HEK293 (cell line): ENCODE measurements around the gene LRRN4CL.

Source experiments
- CTCF ChIA-PET: fragments of 350-600 bp; formaldehyde crosslinking; extraction: SDS; loops from one replicate; lab custom pipeline; 2021; ENCODE audit warnings: antibody characterized with exemption; lab: Yijun Ruan, JAX
- POLR2A ChIA-PET: fragments of 300-600 bp; formaldehyde crosslinking; extraction: SDS; loops from one replicate; lab custom pipeline; 2020; ENCODE audit warnings: antibody characterized with exemption, inconsistent platforms; lab: Yijun Ruan, JAX
- H3K27ac ChIP-seq: fragments of 200-500 bp; sonication (Bioruptor generic); 2 replicates; pipeline ENCODE4 v1.5.1; 2014; ENCODE audit warnings: low read depth, low read length, control low read depth, inconsistent platforms; ENCODE audit errors: extremely low read depth
- H3K36me3 ChIP-seq, 2 experiments: fragments of 200-500 bp in 1 of 2; sonication (Bioruptor generic) in 1 of 2; 1 replicate in 1 of 2; 2 replicates in 1 of 2; pipeline ENCODE4 v1.5.1; 2014 to 2017; ENCODE audit warnings: inconsistent platforms in 2 of 2, low read length in 2 of 2; ENCODE audit not compliant: control insufficient read depth in 2 of 2, insufficient read depth in 1 of 2
- H3K4me1 ChIP-seq: fragments of 200-500 bp; sonication (Bioruptor generic); 2 replicates; pipeline ENCODE4 v1.5.1; 2014; ENCODE audit warnings: mild to moderate bottlenecking, low read length, inconsistent platforms; ENCODE audit not compliant: control insufficient read depth, insufficient read depth
- H3K4me3 ChIP-seq: 2 replicates; pipeline ENCODE4 v1.5.1; 2011; ENCODE audit warnings: low read depth, mild to moderate bottlenecking, control low read depth, low read length, moderate library complexity
- H3K9me3 ChIP-seq: fragments of 200-500 bp; sonication (Bioruptor generic); 2 replicates; pipeline ENCODE4 v1.5.1; 2014; ENCODE audit warnings: low read depth, low read length, inconsistent platforms; ENCODE audit not compliant: control insufficient read depth, insufficient read depth
- FEZF1 ChIP-seq: fragments of 450-650 bp; formaldehyde crosslinking; IDR thresholded peaks from 2 replicates; pipeline ENCODE4 v1.5.1; 2016; ENCODE audit warnings: missing biosample characterization, missing genetic modification characterization
- KLF8 ChIP-seq: fragments of 450-650 bp; formaldehyde crosslinking; IDR thresholded peaks from 2 replicates; pipeline ENCODE4 v1.5.1; 2016; ENCODE audit warnings: missing biosample characterization, missing genetic modification characterization
- KLF9 ChIP-seq: fragments of 450-650 bp; formaldehyde crosslinking; IDR thresholded peaks from 2 replicates; pipeline ENCODE4 v1.5.1; 2016; ENCODE audit warnings: missing biosample characterization, missing genetic modification characterization, low read depth
- PRDM1 ChIP-seq: fragments of 450-650 bp; formaldehyde crosslinking; IDR thresholded peaks from 2 replicates; pipeline ENCODE4; 2016; ENCODE audit warnings: missing biosample characterization, missing genetic modification characterization
- PRDM10 ChIP-seq: fragments of 450-650 bp; formaldehyde crosslinking; IDR thresholded peaks from 2 replicates; pipeline ENCODE4 v1.5.1; 2016; ENCODE audit warnings: missing biosample characterization, missing genetic modification characterization
- SP3 ChIP-seq: fragments of 450-650 bp; formaldehyde crosslinking; IDR thresholded peaks from 2 replicates; pipeline ENCODE4 v1.5.1; 2016; ENCODE audit warnings: missing biosample characterization, missing genetic modification characterization
- TRIM28 ChIP-seq: IDR thresholded peaks from 2 replicates; pipeline ENCODE4 v1.6.1; 2011; ENCODE audit warnings: low read length, control low read depth, borderline replicate concordance
- YY2 ChIP-seq: fragments of 450-650 bp; formaldehyde crosslinking; IDR thresholded peaks from 2 replicates; pipeline ENCODE4 v1.5.1; 2016; ENCODE audit warnings: missing biosample characterization, missing genetic modification characterization
- ZBTB21 ChIP-seq: fragments of 450-650 bp; formaldehyde crosslinking; IDR thresholded peaks from 2 replicates; pipeline ENCODE4 v1.5.1; 2017; ENCODE audit warnings: missing biosample characterization, missing genetic modification characterization
- ZBTB48 ChIP-seq: fragments of 450-650 bp; formaldehyde crosslinking; IDR thresholded peaks from 2 replicates; pipeline ENCODE4 v1.5.1; 2016; ENCODE audit warnings: missing biosample characterization, missing genetic modification characterization
- ZFHX2 ChIP-seq: fragments of 450-650 bp; formaldehyde crosslinking; conservative IDR thresholded peaks from 2 replicates; pipeline ENCODE4 v1.5.1; 2016; ENCODE audit warnings: missing biosample characterization, missing genetic modification characterization
- ZFP41 ChIP-seq: fragments of 450-650 bp; formaldehyde crosslinking; IDR thresholded peaks from 2 replicates; pipeline ENCODE4 v1.5.1; 2016; ENCODE audit warnings: missing biosample characterization, missing genetic modification characterization, borderline replicate concordance
- ZNF138 ChIP-seq: fragments of 450-650 bp; formaldehyde crosslinking; IDR thresholded peaks from 2 replicates; pipeline ENCODE4 v1.5.1; 2016; ENCODE audit warnings: missing biosample characterization, missing genetic modification characterization, borderline replicate concordance
- ZNF2 ChIP-seq: fragments of 450-650 bp; formaldehyde crosslinking; IDR thresholded peaks from 2 replicates; pipeline ENCODE4 v1.5.1; 2016; ENCODE audit warnings: missing biosample characterization, missing genetic modification characterization
- ZNF23 ChIP-seq: fragments of 450-650 bp; formaldehyde crosslinking; IDR thresholded peaks from 2 replicates; pipeline ENCODE4 v1.5.1; 2016; ENCODE audit warnings: missing biosample characterization, missing genetic modification characterization, borderline replicate concordance
- ZNF280D ChIP-seq: fragments of 450-650 bp; formaldehyde crosslinking; IDR thresholded peaks from 2 replicates; pipeline ENCODE4 v1.5.1; 2016; ENCODE audit warnings: missing biosample characterization, missing genetic modification characterization
- ZNF426 ChIP-seq: fragments of 450-650 bp; formaldehyde crosslinking; IDR thresholded peaks from 2 replicates; pipeline ENCODE4 v1.5.1; 2017; ENCODE audit warnings: missing biosample characterization, missing genetic modification characterization, mild to moderate bottlenecking, inconsistent platforms, moderate library complexity
- ZNF501 ChIP-seq: fragments of 450-650 bp; formaldehyde crosslinking; IDR thresholded peaks from 2 replicates; pipeline ENCODE4 v1.5.1; 2016; ENCODE audit warnings: missing biosample characterization, missing genetic modification characterization
- ZNF544 ChIP-seq: fragments of 450-650 bp; formaldehyde crosslinking; IDR thresholded peaks from 2 replicates; pipeline ENCODE4 v1.5.0; 2017; ENCODE audit warnings: missing biosample characterization, missing genetic modification characterization
- ZNF561 ChIP-seq: fragments of 450-650 bp; IDR thresholded peaks from 2 replicates; pipeline ENCODE4 v1.5.1; 2018; ENCODE audit warnings: missing biosample characterization, missing genetic modification characterization, borderline replicate concordance
- ZNF639 ChIP-seq: fragments of 450-650 bp; formaldehyde crosslinking; IDR thresholded peaks from 2 replicates; pipeline ENCODE4 v1.5.1; 2016; ENCODE audit warnings: missing biosample characterization, missing genetic modification characterization
- ZSCAN30 ChIP-seq: fragments of 450-650 bp; IDR thresholded peaks from 2 replicates; pipeline ENCODE4 v1.5.1; 2018; ENCODE audit warnings: missing biosample characterization, mild to moderate bottlenecking, missing genetic modification characterization, moderate library complexity
- ZSCAN4 ChIP-seq: fragments of 450-650 bp; formaldehyde crosslinking; IDR thresholded peaks from 2 replicates; pipeline ENCODE4 v1.5.1; 2017; ENCODE audit warnings: missing biosample characterization, missing genetic modification characterization
- TF ChIP-seq, protein P1 (sequence below): fragments of 450-650 bp; formaldehyde crosslinking; IDR thresholded peaks from 2 replicates; pipeline ENCODE4 v1.5.1; 2016; ENCODE audit warnings: missing biosample characterization, missing genetic modification characterization
- TF ChIP-seq, protein P2 (sequence below): fragments of 450-650 bp; formaldehyde crosslinking; optimal IDR thresholded peaks from 2 replicates; pipeline ENCODE3; 2016; ENCODE audit warnings: missing biosample characterization, mild to moderate bottlenecking, missing genetic modification characterization

LRRN4CL gene

DNA sequence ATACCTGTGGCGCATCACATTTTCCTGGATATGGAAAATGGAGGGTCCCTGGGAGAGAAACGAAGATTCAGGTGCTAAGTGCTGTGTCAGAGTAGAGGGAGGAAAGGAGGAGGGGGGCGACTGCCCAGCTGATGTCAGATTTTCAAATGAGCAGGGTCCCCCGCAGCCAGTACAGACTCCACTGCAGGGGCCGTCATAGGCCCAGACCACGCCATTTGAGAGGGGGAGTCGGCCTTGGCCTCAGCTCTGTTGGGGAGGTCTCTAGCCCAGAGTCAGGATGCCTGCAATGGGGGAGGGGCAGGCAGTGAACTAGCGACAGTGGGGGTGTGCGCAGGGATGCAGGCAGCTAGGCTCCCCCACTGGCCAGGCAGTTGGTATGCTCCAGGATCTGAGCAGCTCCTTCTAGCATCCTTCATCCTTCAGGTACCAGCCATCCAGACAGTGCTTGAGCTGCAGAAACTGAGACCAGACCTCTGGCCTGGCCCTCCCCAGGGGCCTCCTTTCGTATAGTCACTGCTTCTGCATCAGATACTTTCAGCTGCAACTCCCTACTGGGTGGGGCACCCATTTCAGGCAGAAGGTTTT, 18.0 kb upstream of the LRRN4CL start, which contains the start of the genes BSCL2 and GNG3:
TSS of gene BSCL2 (minus strand) at position 148 of the 585 bp plus-strand sequence. CDS start 229 bp downstream, outside the sequence.
TSS of gene GNG3 (plus strand) at position 400 of the 585 bp plus-strand sequence. CDS start 620 bp downstream, outside the sequence.
- Histone ChIP-seq H3K9me3 (no peaks in the 10 kb centered on the region), H3K36me3 (peaks cover 1 to 89% of the 10 kb centered on the region in 2 experiments), H3K27ac (peak within 1 kb of the TSS; percentile 62), H3K4me1 (peaks cover 3% of the 10 kb centered on the region; the same call in 1 of the 2 replicates), H3K4me3 (peak within 1 kb of the TSS; percentile 11)
- CTCF ChIA-PET, result interaction anchor here (0.5 to 1.2 kb wide), 2 partner anchors 39 to 62 kb away, joined by 3 read pairs; no protein-coding TSS in a partner anchor
- POLR2A ChIA-PET, result interaction anchor here (0.8 to 3.7 kb wide), 13 partner anchors 8 to 134 kb away, joined by 3 to 34 read pairs (median 11); partner anchors contain the start of genes HNRNPUL2, LBHD1, MTA2 and STX5
- TF ChIP-seq ZSCAN4 (tag by site-specific recombination) (no peak), ZNF138 (tag by site-specific recombination) (no peak), ZNF501 (no peak), TRIM28 (no peak), ZSCAN30 (peak; percentile 93), ZNF2 (tag by site-specific recombination) (0 out of 2 replicates have a peak, but pooled peaks have one; percentile 57), PRDM1 (no peak), PRDM10 (tag by site-specific recombination) (peak; percentile 99), ZFP41 (tag by site-specific recombination) (no peak), ZBTB21 (no peak), KLF9 (tag by site-specific recombination) (0 out of 2 replicates have a peak, but pooled peaks have one; percentile 19), YY2 (tag by site-specific recombination) (no peak), SP3 (tag by site-specific recombination) (no peak), ZNF561 (tag by site-specific recombination) (peak; percentile 66; the same call in 1 of the 2 replicates), ZNF544 (no peak), ZNF639 (tag by site-specific recombination) (0 out of 2 replicates have a peak, but pooled peaks have one; percentile 52), ZNF280D (tag by site-specific recombination) (no peak), ZNF23 (no peak), ZBTB48 (peak; percentile 51; the same call in 1 of the 2 replicates), FEZF1 (tag by site-specific recombination) (no peak), ZNF426 (tag by site-specific recombination) (no peak), ZFHX2 (no peak), KLF8 (tag by site-specific recombination) (0 out of 2 replicates have a peak, but pooled peaks have one; percentile 27)
- TF ChIP-seq, protein P1, sequence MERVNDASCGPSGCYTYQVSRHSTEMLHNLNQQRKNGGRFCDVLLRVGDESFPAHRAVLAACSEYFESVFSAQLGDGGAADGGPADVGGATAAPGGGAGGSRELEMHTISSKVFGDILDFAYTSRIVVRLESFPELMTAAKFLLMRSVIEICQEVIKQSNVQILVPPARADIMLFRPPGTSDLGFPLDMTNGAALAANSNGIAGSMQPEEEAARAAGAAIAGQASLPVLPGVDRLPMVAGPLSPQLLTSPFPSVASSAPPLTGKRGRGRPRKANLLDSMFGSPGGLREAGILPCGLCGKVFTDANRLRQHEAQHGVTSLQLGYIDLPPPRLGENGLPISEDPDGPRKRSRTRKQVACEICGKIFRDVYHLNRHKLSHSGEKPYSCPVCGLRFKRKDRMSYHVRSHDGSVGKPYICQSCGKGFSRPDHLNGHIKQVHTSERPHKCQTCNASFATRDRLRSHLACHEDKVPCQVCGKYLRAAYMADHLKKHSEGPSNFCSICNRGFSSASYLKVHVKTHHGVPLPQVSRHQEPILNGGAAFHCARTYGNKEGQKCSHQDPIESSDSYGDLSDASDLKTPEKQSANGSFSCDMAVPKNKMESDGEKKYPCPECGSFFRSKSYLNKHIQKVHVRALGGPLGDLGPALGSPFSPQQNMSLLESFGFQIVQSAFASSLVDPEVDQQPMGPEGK (tag by site-specific recombination), result peak; percentile 68
- TF ChIP-seq, protein P2, sequence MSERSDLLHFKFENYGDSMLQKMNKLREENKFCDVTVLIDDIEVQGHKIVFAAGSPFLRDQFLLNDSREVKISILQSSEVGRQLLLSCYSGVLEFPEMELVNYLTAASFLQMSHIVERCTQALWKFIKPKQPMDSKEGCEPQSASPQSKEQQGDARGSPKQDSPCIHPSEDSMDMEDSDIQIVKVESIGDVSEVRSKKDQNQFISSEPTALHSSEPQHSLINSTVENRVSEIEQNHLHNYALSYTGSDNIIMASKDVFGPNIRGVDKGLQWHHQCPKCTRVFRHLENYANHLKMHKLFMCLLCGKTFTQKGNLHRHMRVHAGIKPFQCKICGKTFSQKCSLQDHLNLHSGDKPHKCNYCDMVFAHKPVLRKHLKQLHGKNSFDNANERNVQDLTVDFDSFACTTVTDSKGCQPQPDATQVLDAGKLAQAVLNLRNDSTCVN (tag by site-specific recombination), result peak; percentile 15
